ENCODE data around the gene NFIX. TPM values are rescaled to one million over a fixed set of nuclear protein-coding genes. Genes with fewer than 3 reads are reported as not detected.
A peak's percentile ranks its signal among the peaks of the same experiment; 100 is the strongest.

Gene NFIX
- total and polyA plus RNA-seq, 9 of the 15 experiments (the other 6 are each of a cell fraction or from before 2014, with no cell fraction given) = 0.28 to 26.8 (median 5.4) TPM

DNA sequence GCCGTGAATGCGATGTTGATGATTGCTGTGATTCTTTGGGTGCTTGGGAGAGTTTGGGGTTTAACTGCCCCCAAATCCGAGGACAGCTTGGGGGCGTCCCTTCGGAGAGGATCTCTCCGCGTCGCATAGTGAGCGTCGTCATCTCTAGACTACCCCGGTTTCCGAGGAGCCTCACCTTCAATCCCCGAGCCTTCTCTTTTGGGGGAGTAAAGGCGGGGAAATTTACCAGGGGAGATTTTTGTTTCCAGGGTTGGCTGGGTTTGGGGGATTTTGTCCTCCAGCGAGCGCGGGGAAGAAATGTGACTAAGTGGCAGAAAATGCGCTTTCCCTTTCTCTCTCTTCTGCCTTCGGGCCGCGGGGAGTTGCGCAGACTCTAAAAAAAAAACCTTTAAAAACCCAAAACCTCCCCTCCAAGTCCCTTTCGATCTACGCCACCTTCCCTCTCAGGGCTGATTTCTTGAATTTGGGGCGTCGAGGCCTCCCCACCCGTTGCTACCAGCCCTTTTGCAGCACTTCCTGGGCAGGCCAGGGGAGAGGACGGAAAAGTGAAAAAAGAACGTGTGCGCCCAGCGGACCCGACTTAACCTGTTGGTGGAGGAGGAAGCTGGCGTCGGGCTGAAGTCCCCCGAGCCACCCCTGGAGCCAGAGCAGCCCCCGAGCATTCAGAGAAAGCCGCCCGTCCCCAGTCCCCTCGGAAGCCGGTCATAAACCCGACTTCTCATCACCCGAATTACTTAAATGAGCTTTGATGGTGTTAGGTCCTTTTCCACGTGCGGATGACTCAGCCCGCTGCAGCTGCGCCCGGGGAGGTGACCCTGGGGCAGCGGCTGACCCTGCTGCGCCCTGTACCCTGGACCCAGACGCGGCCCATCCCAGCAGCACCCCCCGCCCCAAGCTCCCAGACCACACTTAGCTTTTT lies 17.7 kb downstream of the NFIX start (continued):
- no peak for TF ChIP-seq SMARCA5 (IDR thresholded peaks at IDR 0.05)
- TF ChIP-seq, protein P1, sequence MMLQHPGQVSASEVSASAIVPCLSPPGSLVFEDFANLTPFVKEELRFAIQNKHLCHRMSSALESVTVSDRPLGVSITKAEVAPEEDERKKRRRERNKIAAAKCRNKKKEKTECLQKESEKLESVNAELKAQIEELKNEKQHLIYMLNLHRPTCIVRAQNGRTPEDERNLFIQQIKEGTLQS (IDR thresholded peaks at IDR 0.05) = peak; percentile 91
- TF ChIP-seq, protein P1 (CRISPR knock-in tag; conservative IDR thresholded peaks at IDR 0.05) = no peak
- no peak for TF ChIP-seq ZBTB17 (CRISPR knock-in tag; IDR thresholded peaks at IDR 0.05)
- no peak for TF ChIP-seq ZNF696 (CRISPR knock-in tag; conservative IDR thresholded peaks at IDR 0.05)
- TF ChIP-seq RUNX1 (IDR thresholded peaks at IDR 0.05; ENCODE audit: low read depth) = no peak
- TF ChIP-seq ZNF263 (CRISPR knock-in tag; IDR thresholded peaks at IDR 0.05; ENCODE audit: borderline replicate concordance) = no peak
- TF ChIP-seq BRF1 (IDR thresholded peaks at IDR 0.05; ENCODE audit: borderline replicate concordance, extremely low read depth, insufficient read length) = no peak
- peak; percentile 96 for TF ChIP-seq FOSL1 (tag; conservative IDR thresholded peaks at IDR 0.05)
- no peak for TF ChIP-seq MCM5 (IDR thresholded peaks at IDR 0.05; ENCODE audit: low read depth)
- no peak for TF ChIP-seq SMARCB1 (IDR thresholded peaks at IDR 0.05; ENCODE audit: insufficient read length, low read depth)
- no peak for TF ChIP-seq SIN3A (IDR thresholded peaks at IDR 0.05; ENCODE audit: borderline replicate concordance in 2 of 2, control insufficient read depth in 1 of 2, low read depth in 2 of 2, low read length in 2 of 2)
- TF ChIP-seq ZNF134 (CRISPR knock-in tag; conservative IDR thresholded peaks at IDR 0.05) = no peak
- no peak for TF ChIP-seq ESRRB (CRISPR knock-in tag; IDR thresholded peaks at IDR 0.05; ENCODE audit: borderline replicate concordance)
